Stomach (tissue), 9 donors: ENCODE measurements around the gene MAGI1. TPM values are rescaled to one million over a fixed set of nuclear protein-coding genes. Genes with fewer than 3 reads are reported as not detected.

Source experiments
- DNase-seq, 2 donors: peaks; one replicate each; pipeline versions ENCODE4 v3.0.0 to v3.0.0-alpha.2; 2013 to 2019
- H3K27ac ChIP-seq, 5 donors: fragments of 200-600 bp in 4 of 5; sonication (generic) in 4 of 5; one replicate each; pipeline ENCODE4 v1.5.1; 2013 to 2019; ENCODE audit warnings: mild to moderate bottlenecking in 1 of 5, moderate library complexity in 1 of 5
- H3K27me3 ChIP-seq, 3 donors: fragments of 200-600 bp; sonication (generic); one replicate each; pipeline ENCODE4 v1.5.1; 2017 to 2019; ENCODE audit warnings: mixed run types in 1 of 3
- H3K36me3 ChIP-seq, 4 donors: fragments of 200-600 bp; sonication (generic); 1 replicate in 3 of 4; 2 replicates in 1 of 4; pipeline ENCODE4 v1.5.1; 2016 to 2019
- H3K4me1 ChIP-seq, 4 donors: fragments of 200-600 bp; sonication (generic); one replicate each; pipeline ENCODE4 v1.5.1; 2016 to 2019
- H3K4me3 ChIP-seq, 4 donors: fragments of 200-600 bp; sonication (generic) in 3 of 4; one replicate each; pipeline ENCODE4 v1.5.1; 2016 to 2019; ENCODE audit warnings: mild to moderate bottlenecking in 1 of 4
- H3K9me3 ChIP-seq, 4 donors: fragments of 200-600 bp; sonication (generic); one replicate each; pipeline ENCODE4 v1.5.1; 2016 to 2019
- EP300 ChIP-seq: sonication (generic); formaldehyde crosslinking; IDR thresholded peaks from one replicate; pipeline ENCODE4 v1.6.1; 2017; ENCODE audit warnings: antibody characterized with exemption
- POLR2A ChIP-seq, 4 donors: fragments of 450-650 bp; IDR thresholded peaks; one replicate each; pipeline ENCODE4 v1.6.1; 2016; ENCODE audit warnings: antibody characterized with exemption in 4 of 4, control low read depth in 2 of 4, mild to moderate bottlenecking in 1 of 4, moderate library complexity in 1 of 4
- POLR2AphosphoS5 ChIP-seq, 3 donors: sonication (generic); formaldehyde crosslinking; IDR thresholded peaks; one replicate each; pipeline ENCODE4 v1.6.1; 2016; ENCODE audit warnings: antibody characterized with exemption in 3 of 3
- WGBS, 5 donors: extraction: QIAGEN DNeasy Blood & Tissue Kit in 3 of 5; methylation state at CpG; one replicate each; pipeline versions ENCODE4 v1.1.5 to v1.1.7; 2013 to 2018; 5-methylcytosine and 5-hydroxymethylcytosine counted together
- intact Hi-C: fragments of 100-400 bp; cut with DNase I; formaldehyde crosslinking; loops from one replicate; pipeline ENCODE4 v1.15.1; 2023; ENCODE audit warnings: low total_unique reads
- polyA plus RNA-seq, 3 donors: library from polyadenylated mRNA; stranded (reverse); fragments of 200-250 nt; gene quantifications; one replicate each; pipeline ENCODE4 v1.2.3, GENCODE V29; 2013
- total RNA-seq, 5 donors: library from RNA; depleted of rRNA; stranded (reverse); fragments of >200 nt; gene quantifications; one replicate each; pipeline versions ENCODE4 v1.1.0 to v1.2.3, GENCODE V29; 2014 to 2016
- TF ChIP-seq, protein P1 (sequence below), 7 experiments: fragments of 450-650 bp in 4 of 7; fragments of 200-600 bp in 3 of 7; sonication (generic) in 3 of 7; IDR thresholded peaks; one replicate each; pipeline ENCODE4 v1.5.1; 2016 to 2019; ENCODE audit warnings: antibody characterized with exemption in 7 of 7, control low read depth in 2 of 7, mild to moderate bottlenecking in 1 of 7
- donor health status: healthy with polysubstance abuse.
- donor health status: Bipolar disorder and iron deficiency.
- donor health status: healthy.

Gene MAGI1
- total and polyA plus RNA-seq, 8 donors = 5.7 to 237 (median 84.8) TPM

DNA sequence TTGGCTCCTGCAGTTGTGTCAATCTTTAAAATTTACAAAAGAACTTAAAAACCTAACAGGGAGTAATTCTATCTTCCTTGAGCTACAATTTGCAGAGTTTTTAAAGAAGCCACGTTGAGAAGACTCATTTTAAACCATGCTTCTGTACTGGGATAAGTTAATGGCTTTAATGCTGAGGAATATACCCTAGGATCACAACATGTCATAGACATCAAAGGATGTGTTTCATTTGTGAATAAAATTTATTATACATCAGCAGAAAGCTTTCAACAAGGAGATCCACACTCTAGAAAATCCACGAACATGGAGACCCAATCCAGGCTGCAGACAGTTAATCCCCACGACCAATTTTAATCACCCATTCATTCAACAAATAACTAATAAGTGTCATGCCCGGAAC is 297.2 kb downstream of the MAGI1 start:
- Histone ChIP-seq H3K36me3 (no peaks in the 10 kb centered on the region), H3K27ac (no peak overlapping the region), H3K4me1 (no peaks in the 10 kb centered on the region), H3K27me3 (no peaks in the 10 kb centered on the region), H3K4me3 (no peak overlapping the region), H3K9me3 (no peaks in the 10 kb centered on the region)
- DNase-seq = no peak
- 77 to 86% (median 84%) methylated on average over 4 of the region's 4 CpGs for WGBS, 5 donors
- no peak for TF ChIP-seq EP300
- TF ChIP-seq POLR2A (IDR thresholded peaks at IDR 0.05) = no peak
- TF ChIP-seq POLR2AphosphoS5 (IDR thresholded peaks at IDR 0.05) = no peak
- TF ChIP-seq, protein P1, sequence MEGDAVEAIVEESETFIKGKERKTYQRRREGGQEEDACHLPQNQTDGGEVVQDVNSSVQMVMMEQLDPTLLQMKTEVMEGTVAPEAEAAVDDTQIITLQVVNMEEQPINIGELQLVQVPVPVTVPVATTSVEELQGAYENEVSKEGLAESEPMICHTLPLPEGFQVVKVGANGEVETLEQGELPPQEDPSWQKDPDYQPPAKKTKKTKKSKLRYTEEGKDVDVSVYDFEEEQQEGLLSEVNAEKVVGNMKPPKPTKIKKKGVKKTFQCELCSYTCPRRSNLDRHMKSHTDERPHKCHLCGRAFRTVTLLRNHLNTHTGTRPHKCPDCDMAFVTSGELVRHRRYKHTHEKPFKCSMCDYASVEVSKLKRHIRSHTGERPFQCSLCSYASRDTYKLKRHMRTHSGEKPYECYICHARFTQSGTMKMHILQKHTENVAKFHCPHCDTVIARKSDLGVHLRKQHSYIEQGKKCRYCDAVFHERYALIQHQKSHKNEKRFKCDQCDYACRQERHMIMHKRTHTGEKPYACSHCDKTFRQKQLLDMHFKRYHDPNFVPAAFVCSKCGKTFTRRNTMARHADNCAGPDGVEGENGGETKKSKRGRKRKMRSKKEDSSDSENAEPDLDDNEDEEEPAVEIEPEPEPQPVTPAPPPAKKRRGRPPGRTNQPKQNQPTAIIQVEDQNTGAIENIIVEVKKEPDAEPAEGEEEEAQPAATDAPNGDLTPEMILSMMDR (IDR thresholded peaks at IDR 0.05) = no peak
- intact Hi-C loops = no loop called here

DNA sequence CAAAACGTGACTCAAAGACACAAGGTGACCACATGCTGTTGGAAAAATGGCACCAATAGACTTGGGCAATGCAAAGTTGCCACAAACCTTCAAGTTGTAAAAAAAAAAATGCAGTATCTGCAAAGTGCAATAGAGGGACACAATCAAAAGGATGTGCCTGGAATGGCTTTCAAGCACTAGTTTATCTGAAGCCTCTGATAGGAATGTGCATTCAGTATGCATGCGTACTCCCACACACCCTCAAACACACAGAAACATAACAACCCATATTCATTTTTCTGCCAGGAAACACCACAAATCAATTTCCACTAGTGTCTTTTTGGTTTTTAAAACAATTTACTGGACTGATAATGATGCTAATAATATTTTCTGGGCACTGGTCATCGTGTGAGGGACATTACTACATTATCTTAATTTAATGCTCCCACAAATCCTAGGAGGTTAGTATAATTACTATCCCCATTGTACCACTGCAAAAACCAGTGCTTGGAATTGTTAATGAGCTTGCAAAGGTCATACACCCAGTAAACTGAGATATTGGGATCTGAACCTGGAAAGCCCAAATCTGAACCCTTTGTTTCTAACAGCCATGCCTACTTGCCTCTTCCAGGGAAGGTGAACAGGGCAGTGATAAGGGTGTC is 298.7 kb downstream of the MAGI1 start:
- H3K4me3 ChIP-seq = no peak overlapping the region
- 50 to 58% (median 52%) methylated on average over 3 of the region's 3 CpGs for WGBS, 5 donors
- intact Hi-C loops = no loop called here
- no peaks in the 10 kb centered on the region for H3K27me3 ChIP-seq
- no peak for TF ChIP-seq EP300
- TF ChIP-seq POLR2AphosphoS5 (IDR thresholded peaks at IDR 0.05) = no peak
- TF ChIP-seq, protein P1 (IDR thresholded peaks at IDR 0.05) = no peak
- TF ChIP-seq POLR2A (IDR thresholded peaks at IDR 0.05) = no peak
- H3K9me3 ChIP-seq = no peaks in the 10 kb centered on the region
- H3K27ac ChIP-seq = no peak overlapping the region
- no peaks in the 10 kb centered on the region for H3K4me1 ChIP-seq
- no peak for DNase-seq
- H3K36me3 ChIP-seq = no peaks in the 10 kb centered on the region

DNA sequence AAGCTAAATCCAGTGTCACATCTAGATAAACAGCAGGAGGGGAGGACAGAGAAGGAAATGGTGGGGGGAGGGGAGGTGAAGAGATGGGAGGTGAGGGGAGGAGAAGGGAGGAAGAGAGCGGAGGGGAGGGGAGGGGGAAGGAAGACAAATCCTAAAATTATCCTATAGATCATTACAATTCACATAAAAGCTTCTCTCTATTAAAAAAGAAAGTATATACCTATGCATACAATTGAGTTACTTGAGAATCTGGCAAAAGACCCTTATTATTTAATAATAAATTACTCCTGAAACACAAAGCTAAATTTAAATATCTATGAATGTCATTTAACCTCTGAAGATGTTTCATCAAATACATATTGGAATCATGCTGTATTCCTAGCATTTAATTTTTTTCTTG is 303.9 kb downstream of the MAGI1 start:
- H3K4me1 ChIP-seq = peaks cover 8 to 21% (median 12%) of the 10 kb centered on the region in 4 donors
- intact Hi-C loops = no loop called here
- TF ChIP-seq EP300 = no peak
- TF ChIP-seq, protein P1 (IDR thresholded peaks at IDR 0.05) = no peak
- no peaks in the 10 kb centered on the region for H3K27me3 ChIP-seq
- 67 to 92% (median 89%) methylated on average over 1 of the region's 1 CpG for WGBS, 5 donors
- no peaks in the 10 kb centered on the region for H3K9me3 ChIP-seq
- no peaks in the 10 kb centered on the region for H3K36me3 ChIP-seq
- no peak overlapping the region for H3K4me3 ChIP-seq
- no peak for DNase-seq
- no peak overlapping the region for H3K27ac ChIP-seq

DNA sequence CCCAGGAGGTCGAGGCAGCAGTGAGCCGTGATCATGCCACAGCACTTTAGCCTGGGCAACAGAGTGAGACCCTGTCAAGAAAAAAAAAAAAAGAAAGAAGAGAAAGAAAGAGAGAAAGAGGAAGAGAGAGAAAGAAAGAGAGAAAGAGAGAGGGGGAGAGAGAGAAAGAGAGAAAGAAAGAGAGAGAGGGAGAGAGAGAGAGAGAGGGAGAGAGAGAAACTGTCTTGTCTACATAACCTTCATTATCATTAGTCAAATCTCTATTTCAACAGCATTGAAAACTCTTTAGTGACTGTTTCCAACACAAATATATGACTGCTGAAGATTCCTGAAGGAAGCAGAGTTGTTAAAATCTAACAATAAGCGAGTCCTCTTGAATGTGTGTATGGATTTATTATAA is 304.3 kb downstream of the MAGI1 start:
- no peak overlapping the region for H3K4me3 ChIP-seq
- no peaks in the 10 kb centered on the region for H3K9me3 ChIP-seq
- H3K4me1 ChIP-seq = peaks cover 11 to 25% (median 16%) of the 10 kb centered on the region in 4 donors
- no peak overlapping the region for H3K27ac ChIP-seq
- no peaks in the 10 kb centered on the region for H3K36me3 ChIP-seq
- no peaks in the 10 kb centered on the region for H3K27me3 ChIP-seq
- TF ChIP-seq POLR2AphosphoS5 (IDR thresholded peaks at IDR 0.05) (no peak), POLR2A (IDR thresholded peaks at IDR 0.05) (no peak)
- intact Hi-C loops = no loop called here
- 81 to 87% (median 82%) methylated on average over 3 of the region's 3 CpGs for WGBS, 5 donors
- no peak for DNase-seq

DNA sequence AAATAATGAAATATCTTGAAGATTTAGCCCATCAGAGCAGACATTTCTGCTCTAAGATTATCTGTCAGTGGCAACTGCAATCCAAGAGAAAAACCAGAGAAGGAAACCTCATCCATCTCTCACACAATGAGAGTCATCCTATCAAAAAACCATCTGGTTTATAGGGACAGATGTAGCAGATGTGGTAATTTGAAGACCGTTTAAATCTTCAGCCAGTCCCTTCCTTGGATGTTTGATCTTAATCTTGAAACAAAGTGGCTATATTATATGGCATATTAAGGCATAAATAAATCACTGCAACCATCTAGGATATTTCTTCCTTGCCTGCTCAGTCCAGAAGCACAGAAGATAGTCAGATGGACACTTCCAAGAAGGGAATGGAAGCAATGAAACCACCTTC is 305.3 kb downstream of the MAGI1 start:
- H3K27ac ChIP-seq = no peak overlapping the region
- H3K36me3 ChIP-seq = no peaks in the 10 kb centered on the region
- peaks cover 14 to 35% (median 20%) of the 10 kb centered on the region in 4 donors for H3K4me1 ChIP-seq
- H3K27me3 ChIP-seq = no peaks in the 10 kb centered on the region
- no peak for DNase-seq
- WGBS, 5 donors = 68 to 85% (median 82%) methylated on average over 1 of the region's 1 CpG
- intact Hi-C loops = no loop called here
- TF ChIP-seq POLR2A (IDR thresholded peaks at IDR 0.05) = no peak
- TF ChIP-seq, protein P1 (IDR thresholded peaks at IDR 0.05) = no peak
- TF ChIP-seq POLR2AphosphoS5 (IDR thresholded peaks at IDR 0.05) = no peak
- TF ChIP-seq EP300 = no peak
- H3K4me3 ChIP-seq = no peak overlapping the region
- H3K9me3 ChIP-seq = no peaks in the 10 kb centered on the region
